Measurements from ENCODE around the gene CAVIN3.

The CAVIN3 gene

GRCh38 chr11:6305297-6305696 lies 15.0 kb downstream of the CAVIN3 start:
- ATAC-seq = no peak
- TF ChIP-seq ZC3H10 (CRISPR knock-in tag; IDR thresholded peaks at IDR 0.05) = no peak
- TF ChIP-seq ZNF70 (CRISPR knock-in tag; IDR thresholded peaks at IDR 0.05) = no peak
- TF ChIP-seq RARB (CRISPR knock-in tag; IDR thresholded peaks at IDR 0.05) = no peak
- TF ChIP-seq, protein P1, sequence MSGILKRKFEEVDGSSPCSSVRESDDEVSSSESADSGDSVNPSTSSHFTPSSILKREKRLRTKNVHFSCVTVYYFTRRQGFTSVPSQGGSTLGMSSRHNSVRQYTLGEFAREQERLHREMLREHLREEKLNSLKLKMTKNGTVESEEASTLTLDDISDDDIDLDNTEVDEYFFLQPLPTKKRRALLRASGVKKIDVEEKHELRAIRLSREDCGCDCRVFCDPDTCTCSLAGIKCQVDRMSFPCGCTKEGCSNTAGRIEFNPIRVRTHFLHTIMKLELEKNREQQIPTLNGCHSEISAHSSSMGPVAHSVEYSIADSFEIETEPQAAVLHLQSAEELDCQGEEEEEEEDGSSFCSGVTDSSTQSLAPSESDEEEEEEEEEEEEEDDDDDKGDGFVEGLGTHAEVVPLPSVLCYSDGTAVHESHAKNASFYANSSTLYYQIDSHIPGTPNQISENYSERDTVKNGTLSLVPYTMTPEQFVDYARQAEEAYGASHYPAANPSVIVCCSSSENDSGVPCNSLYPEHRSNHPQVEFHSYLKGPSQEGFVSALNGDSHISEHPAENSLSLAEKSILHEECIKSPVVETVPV (CRISPR knock-in tag; IDR thresholded peaks at IDR 0.05) = no peak

GRCh38 chr11:6303661-6304060 lies 16.6 kb downstream of the CAVIN3 start:
- ATAC-seq = no peak
- TF ChIP-seq ISL1 (CRISPR knock-in tag; IDR thresholded peaks at IDR 0.05) = no peak
- TF ChIP-seq BACH2 (CRISPR knock-in tag; IDR thresholded peaks at IDR 0.05; ENCODE audit: borderline replicate concordance) = no peak
- no peak for TF ChIP-seq CSDC2 (CRISPR knock-in tag; IDR thresholded peaks at IDR 0.05)
- TF ChIP-seq GLIS3 (CRISPR knock-in tag; IDR thresholded peaks at IDR 0.05) = no peak
- TF ChIP-seq ESRRG (CRISPR knock-in tag; IDR thresholded peaks at IDR 0.05) = no peak
- TF ChIP-seq PPARA (CRISPR knock-in tag; IDR thresholded peaks at IDR 0.05; ENCODE audit: borderline replicate concordance) = no peak
- TF ChIP-seq, protein P2, sequence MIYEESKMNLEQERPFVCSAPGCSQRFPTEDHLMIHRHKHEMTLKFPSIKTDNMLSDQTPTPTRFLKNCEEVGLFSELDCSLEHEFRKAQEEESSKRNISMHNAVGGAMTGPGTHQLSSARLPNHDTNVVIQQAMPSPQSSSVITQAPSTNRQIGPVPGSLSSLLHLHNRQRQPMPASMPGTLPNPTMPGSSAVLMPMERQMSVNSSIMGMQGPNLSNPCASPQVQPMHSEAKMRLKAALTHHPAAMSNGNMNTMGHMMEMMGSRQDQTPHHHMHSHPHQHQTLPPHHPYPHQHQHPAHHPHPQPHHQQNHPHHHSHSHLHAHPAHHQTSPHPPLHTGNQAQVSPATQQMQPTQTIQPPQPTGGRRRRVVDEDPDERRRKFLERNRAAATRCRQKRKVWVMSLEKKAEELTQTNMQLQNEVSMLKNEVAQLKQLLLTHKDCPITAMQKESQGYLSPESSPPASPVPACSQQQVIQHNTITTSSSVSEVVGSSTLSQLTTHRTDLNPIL (CRISPR knock-in tag; IDR thresholded peaks at IDR 0.05; ENCODE audit: low read depth) = no peak
- TF ChIP-seq TCF4 (CRISPR knock-in tag; IDR thresholded peaks at IDR 0.05; ENCODE audit: borderline replicate concordance) = no peak
- TF ChIP-seq POU6F1 (CRISPR knock-in tag; IDR thresholded peaks at IDR 0.05; ENCODE audit: borderline replicate concordance, low read depth) = no peak
- no peak for TF ChIP-seq ZC3H10 (CRISPR knock-in tag; IDR thresholded peaks at IDR 0.05)
- no peak for TF ChIP-seq ARNTL (CRISPR knock-in tag; IDR thresholded peaks at IDR 0.05; ENCODE audit: borderline replicate concordance, low read depth)
- TF ChIP-seq ZFP3 (CRISPR knock-in tag; IDR thresholded peaks at IDR 0.05) = no peak
- TF ChIP-seq ZNF8 (CRISPR knock-in tag; IDR thresholded peaks at IDR 0.05) = no peak
- TF ChIP-seq TSHZ2 (CRISPR knock-in tag; IDR thresholded peaks at IDR 0.05) = no peak
- TF ChIP-seq ZNF565 (CRISPR knock-in tag; conservative IDR thresholded peaks at IDR 0.05; ENCODE audit: low read depth) = no peak
- no peak for TF ChIP-seq OSR1 (CRISPR knock-in tag; IDR thresholded peaks at IDR 0.05)

GRCh38 chr11:6301096-6301495 lies 19.2 kb downstream of the CAVIN3 start:
- ATAC-seq = no peak
- TF ChIP-seq CSDC2 (CRISPR knock-in tag; IDR thresholded peaks at IDR 0.05) (no peak), ISL1 (CRISPR knock-in tag; IDR thresholded peaks at IDR 0.05) (no peak), PPARA (CRISPR knock-in tag; IDR thresholded peaks at IDR 0.05; ENCODE audit: borderline replicate concordance) (no peak), ZNF565 (CRISPR knock-in tag; conservative IDR thresholded peaks at IDR 0.05; ENCODE audit: low read depth) (no peak), ESRRG (CRISPR knock-in tag; IDR thresholded peaks at IDR 0.05) (no peak), POU6F1 (CRISPR knock-in tag; IDR thresholded peaks at IDR 0.05; ENCODE audit: borderline replicate concordance, low read depth) (no peak), ZC3H10 (CRISPR knock-in tag; IDR thresholded peaks at IDR 0.05) (no peak), TCF4 (CRISPR knock-in tag; IDR thresholded peaks at IDR 0.05; ENCODE audit: borderline replicate concordance) (no peak), BACH2 (CRISPR knock-in tag; IDR thresholded peaks at IDR 0.05; ENCODE audit: borderline replicate concordance) (no peak), ZFP30 (CRISPR knock-in tag; IDR thresholded peaks at IDR 0.05) (no peak), ZFP3 (CRISPR knock-in tag; IDR thresholded peaks at IDR 0.05) (no peak), OSR1 (CRISPR knock-in tag; IDR thresholded peaks at IDR 0.05) (no peak), RARB (CRISPR knock-in tag; IDR thresholded peaks at IDR 0.05) (no peak), PATZ1 (CRISPR knock-in tag; IDR thresholded peaks at IDR 0.05; ENCODE audit: borderline replicate concordance) (no peak), TSHZ2 (CRISPR knock-in tag; IDR thresholded peaks at IDR 0.05) (no peak), ZNF8 (CRISPR knock-in tag; IDR thresholded peaks at IDR 0.05) (no peak), GLIS3 (CRISPR knock-in tag; IDR thresholded peaks at IDR 0.05) (no peak)
- TF ChIP-seq, protein P2 (CRISPR knock-in tag; IDR thresholded peaks at IDR 0.05; ENCODE audit: low read depth) = no peak

Measured in SK-N-SH treated with all-trans-retinoic acid at 6 μM for 48 hours (cell line).